Heart right ventricle (tissue), 16 donors: Measurements from ENCODE around the gene NPAS2. TPM values are rescaled to one million over a fixed set of nuclear protein-coding genes. Genes with fewer than 3 reads are reported as not detected.

Experiments
- ATAC-seq, 8 donors: fragments of 200-7000 bp; cut with Tn5 transposase; one replicate each; pipeline ENCODE4 v1.9.1; 2020; ENCODE audit warnings: mild to moderate bottlenecking in 8 of 8, moderate library complexity in 8 of 8, moderate number of reproducible peaks in 1 of 8
- DNase-seq, 2 donors: peaks; one replicate each; pipeline ENCODE4 v3.0.0-alpha.2; 2020
- H3K27ac ChIP-seq, 10 donors: fragments of 200-600 bp; sonication (generic) in 2 of 10; one replicate each; pipeline versions ENCODE4 v1.5.0 to v1.8.0; 2020 to 2022; ENCODE audit warnings: mild to moderate bottlenecking in 3 of 10
- H3K27me3 ChIP-seq, 7 donors: fragments of 200-600 bp; one replicate each; pipeline ENCODE4 v1.8.0; 2021 to 2022; ENCODE audit warnings: mild to moderate bottlenecking in 2 of 7
- H3K36me3 ChIP-seq, 9 donors: fragments of 200-600 bp; sonication (generic) in 1 of 9; one replicate each; pipeline versions ENCODE4 v1.5.0 to v1.8.0; 2020 to 2022; ENCODE audit warnings: mild to moderate bottlenecking in 2 of 9
- H3K4me1 ChIP-seq, 9 donors: fragments of 200-600 bp; sonication (generic) in 1 of 9; one replicate each; pipeline versions ENCODE4 v1.5.0 to v1.8.0; 2020 to 2022; ENCODE audit warnings: mild to moderate bottlenecking in 4 of 9
- H3K4me3 ChIP-seq, 10 donors: fragments of 200-600 bp; sonication (generic) in 2 of 10; one replicate each; pipeline versions ENCODE4 v1.5.0 to v1.8.0; 2020 to 2022; ENCODE audit warnings: mild to moderate bottlenecking in 7 of 10, moderate library complexity in 2 of 10
- H3K9me3 ChIP-seq, 11 donors: fragments of 200-600 bp in 10 of 11; sonication (generic) in 2 of 11; one replicate each; pipeline versions ENCODE4 v1.5.0 to v1.8.0; 2013 to 2022; ENCODE audit warnings: mild to moderate bottlenecking in 2 of 11, control low read depth in 1 of 11, moderate library complexity in 1 of 11
- CTCF ChIP-seq, 9 donors: fragments of 200-600 bp; sonication (generic) in 2 of 9; IDR thresholded peaks; one replicate each; pipeline versions ENCODE4 v1.5.0 to v1.8.0; 2021 to 2022; ENCODE audit warnings: antibody characterized with exemption in 9 of 9, mild to moderate bottlenecking in 5 of 9, moderate library complexity in 1 of 9
- WGBS, 2 donors: extraction: QIAGEN DNeasy Blood & Tissue Kit; methylation state at CpG; one replicate each; pipeline ENCODE4 v1.1.7; 2013; ENCODE audit warnings: inconsistent platforms in 1 of 2; 5-methylcytosine and 5-hydroxymethylcytosine counted together
- intact Hi-C, 10 donors: fragments of 100-400 bp; cut with DNase I; formaldehyde crosslinking; loops; one replicate each; pipeline versions ENCODE4 v1.11.1 to v1.14.2; 2022
- polyA plus RNA-seq, 2 donors: library from polyadenylated mRNA; stranded (reverse); fragments of 200-250 nt; gene quantifications; one replicate each; pipeline ENCODE4 v1.2.3, GENCODE V29; 2013
- total RNA-seq, 10 donors: library from RNA; stranded (reverse); fragmentation: NEBNext Ultra II Directional in 3 of 10; extraction: Animal tissue kit (Norgen Biotek cat#: 25700) in 3 of 10; gene quantifications; one replicate each; pipeline versions ENCODE4 v1.2.1 to v1.2.4, GENCODE V29; 2021 to 2023
- donor health status: Arrhythmogenic right ventricular cardiomyopathy.
- donor health status: ischemic (EF 13 %, LVEDD 7.1; RV severe dilation, severe dysfunction).
- donor health status: healthy with polysubstance abuse.
- donor health status: DM: no; HTN: yes; CAD: no.
- donor health status: DM: no; HTN: no; CAD: no.
- donor health status: ischemic (EF 25% LVEDD 6.9; RV normal size, moderate dysfunction).
- donor health status: ischemic (EF 25% LVEDD 5.7; RV mildly dilated, moderate dysfunction).
- donor health status: healthy.
- donor health status: DM: yes; HTN: yes; CAD: no.
- donor health status: Ischemic cardiomyopathy.
- donor health status: ischemic (EF 35%, LVEDD 5.7; RV mildly dilated, moderate dysfunction).
- donor health status: nonischemic (EF 11% LVEDD 7.7; RV severe dilation, severe dysfunction).
- donor health status: DM: yes; HTN: yes; CAD: no.
- donor health status: PGD.
- donor health status: ischemic (EF 29% LVEDD 5.4; RV normal size, mild dysfunction).
- donor health status: nonischemic (EF 23%, LVEDD 6.1; RV moderate dilation, normal function).

Gene NPAS2
- total and polyA plus RNA-seq, 12 donors, result 32.1 to 70.1 (median 41.2) TPM

DNA sequence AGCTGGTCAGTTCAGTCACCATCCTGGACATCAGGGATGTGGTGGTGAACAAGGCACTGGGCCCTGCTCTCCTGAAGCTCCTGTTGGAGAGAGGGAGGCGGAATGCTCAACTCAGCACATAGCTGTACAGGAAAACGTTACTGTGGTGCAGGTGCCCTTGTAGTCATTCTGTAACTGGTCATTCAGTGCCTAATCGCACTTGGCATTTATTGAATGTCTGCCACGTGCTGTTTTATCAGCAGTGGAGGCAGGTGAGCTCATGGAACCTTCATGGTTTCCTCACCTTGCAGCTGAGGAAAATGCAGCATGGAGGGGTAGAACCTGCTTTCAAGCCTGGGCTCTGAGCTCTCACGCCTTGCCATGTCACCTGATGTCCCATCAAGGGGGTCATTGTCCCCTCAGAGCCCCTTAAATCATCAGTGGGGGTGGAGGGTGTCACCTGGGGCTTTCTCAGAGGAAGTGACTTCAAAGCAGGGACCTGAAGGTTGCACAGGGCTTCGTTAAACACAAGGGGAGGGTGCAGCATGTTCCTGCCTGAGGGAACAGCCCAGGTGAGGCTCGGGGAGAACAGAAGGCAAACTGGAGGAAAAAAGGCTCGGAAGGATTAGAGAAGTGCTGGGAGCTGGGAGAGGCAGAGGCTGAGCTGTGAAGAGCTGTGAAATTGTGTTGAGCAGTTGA, 126.1 kb downstream of the NPAS2 start:
- Histone ChIP-seq H3K4me1 (peaks cover 0 to 10% (median 0%) of the 10 kb centered on the region in 9 donors), H3K27ac (no peak overlapping the region), H3K36me3 (peaks cover 0 to 65% (median 0%) of the 10 kb centered on the region in 9 donors), H3K27me3 (no peaks in the 10 kb centered on the region), H3K4me3 (no peak overlapping the region), H3K9me3 (no peaks in the 10 kb centered on the region)
- peak in 1 of 8 donors; percentile 18 for ATAC-seq
- TF ChIP-seq CTCF (IDR thresholded peaks at IDR 0.05), result no peak
- WGBS, 2 donors, result 85 to 86% methylated on average over 8 of the region's 8 CpGs
- no peak for DNase-seq
- intact Hi-C loops, result no loop called here

DNA sequence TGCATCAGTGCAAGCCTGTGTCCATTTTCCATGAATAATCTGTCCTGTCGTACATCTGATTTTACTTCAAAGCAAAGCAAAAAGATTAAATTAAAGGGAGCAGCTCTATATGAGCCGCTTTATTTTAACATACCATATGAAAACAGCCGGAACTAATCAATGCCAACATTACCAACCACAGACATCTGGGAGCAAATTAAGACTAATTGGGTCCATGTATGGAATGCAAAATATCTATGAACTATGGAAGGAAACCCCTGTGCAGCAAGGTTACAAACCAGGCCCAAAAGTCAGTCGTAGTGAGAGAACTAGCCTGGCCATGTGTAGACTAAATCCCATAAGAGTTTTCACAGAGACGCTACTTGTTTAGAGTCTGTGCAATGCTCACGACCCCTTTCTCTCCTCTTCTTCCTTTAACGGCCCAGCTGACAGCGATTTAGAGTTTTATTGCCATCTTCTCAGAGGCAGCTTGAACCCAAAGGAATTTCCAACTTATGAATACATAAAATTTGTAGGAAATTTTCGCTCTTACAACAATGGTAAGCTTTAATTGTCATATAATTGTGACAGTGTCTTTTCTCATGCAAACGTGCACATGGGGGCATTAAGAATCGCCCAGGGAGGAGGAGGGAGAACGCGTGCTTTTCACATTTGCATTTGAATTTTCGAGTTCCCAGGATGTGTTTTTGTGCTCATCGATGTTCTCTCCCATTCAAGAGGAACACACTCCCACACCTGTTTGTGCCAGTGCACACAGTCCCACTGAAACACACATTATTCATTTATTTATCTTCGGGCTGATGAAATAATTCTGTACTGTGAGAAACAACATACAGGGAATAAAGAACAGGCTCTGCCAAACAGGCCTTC, 129.2 kb downstream of the NPAS2 start:
- WGBS, 2 donors, result 85 to 87% methylated on average over 16 of the region's 16 CpGs
- no peaks in the 10 kb centered on the region for H3K27me3 ChIP-seq
- intact Hi-C loops, result no loop called here

DNA sequence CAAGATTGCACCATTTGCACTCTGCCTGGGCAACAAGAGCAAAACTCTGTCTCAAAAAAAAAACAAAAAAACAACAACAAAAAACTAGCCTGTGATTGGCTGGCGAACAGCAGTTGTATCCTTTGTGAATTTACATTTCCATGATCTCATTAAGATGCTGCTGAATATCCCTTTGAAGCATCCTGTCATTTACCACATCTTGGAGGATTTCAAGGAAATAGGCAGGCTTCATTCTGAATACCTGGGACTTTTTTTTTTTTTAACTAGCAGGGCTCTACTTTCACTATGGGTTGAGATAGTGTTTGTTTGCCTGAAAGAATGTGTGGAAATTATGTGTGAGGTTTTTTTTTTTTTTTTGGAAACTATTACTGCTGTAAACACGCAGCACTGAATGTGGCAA, 132.6 kb downstream of the NPAS2 start:
- no peak for TF ChIP-seq CTCF (IDR thresholded peaks at IDR 0.05)
- ATAC-seq (no peak), DNase-seq (no peak)
- intact Hi-C loops, result no loop called here
- H3K27me3 ChIP-seq, result no peaks in the 10 kb centered on the region
- H3K27ac ChIP-seq, result no peak overlapping the region
- H3K36me3 ChIP-seq, result peaks cover 0 to 46% (median 0%) of the 10 kb centered on the region in 9 donors
- no peaks in the 10 kb centered on the region for H3K9me3 ChIP-seq
- 98% methylated on average over 2 of the region's 2 CpGs for WGBS, 2 donors
- H3K4me3 ChIP-seq, result no peak overlapping the region
- peaks cover 0 to 13% (median 4%) of the 10 kb centered on the region in 9 donors for H3K4me1 ChIP-seq

More for the DNA sequence above, 129.2 kb downstream of the NPAS2 start:
- no peak for TF ChIP-seq CTCF (IDR thresholded peaks at IDR 0.05)
- DNase-seq (no peak), ATAC-seq (no peak)
- no peak overlapping the region for H3K4me3 ChIP-seq
- H3K27ac ChIP-seq, result no peak overlapping the region
- H3K36me3 ChIP-seq, result peaks cover 0 to 64% (median 0%) of the 10 kb centered on the region in 9 donors
- H3K9me3 ChIP-seq, result no peaks in the 10 kb centered on the region
- no peaks in the 10 kb centered on the region for H3K4me1 ChIP-seq

DNA sequence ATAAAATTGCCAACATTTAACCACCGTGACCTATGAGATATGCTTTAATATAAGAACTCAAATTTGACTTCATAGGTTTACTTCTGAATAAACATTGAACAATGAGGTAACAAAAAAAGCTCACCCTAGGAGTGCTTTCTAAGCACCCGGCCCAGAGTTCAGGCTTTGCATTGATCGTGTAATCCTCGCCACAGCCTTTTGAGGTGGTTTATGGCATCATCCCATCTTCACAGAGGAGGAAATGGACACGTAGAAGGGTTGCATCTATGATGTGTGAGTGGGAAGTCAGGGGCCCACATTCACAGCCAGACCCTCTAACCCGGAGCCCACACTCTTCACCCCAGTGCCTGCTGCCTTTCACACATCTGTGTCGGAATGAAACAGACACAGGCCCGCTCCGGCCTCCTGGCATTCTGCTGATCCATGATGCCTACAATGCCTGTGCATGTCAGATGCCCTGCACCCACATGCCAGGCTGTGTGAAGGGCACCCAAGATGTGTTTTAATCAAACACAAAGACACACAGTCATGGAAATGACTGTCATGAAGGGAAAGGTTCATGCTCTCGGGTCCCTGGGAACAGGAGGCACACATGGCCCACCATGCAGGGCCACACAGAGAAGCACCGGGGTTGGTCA, 133.6 kb downstream of the NPAS2 start:
- TF ChIP-seq CTCF (IDR thresholded peaks at IDR 0.05), result no peak
- H3K27ac ChIP-seq, result no peak overlapping the region
- ATAC-seq (no peak), DNase-seq (no peak)
- peaks cover 4 to 23% (median 13%) of the 10 kb centered on the region in 9 donors for H3K4me1 ChIP-seq
- H3K36me3 ChIP-seq, result peaks cover 0 to 41% (median 0%) of the 10 kb centered on the region in 9 donors
- H3K9me3 ChIP-seq, result no peaks in the 10 kb centered on the region
- H3K27me3 ChIP-seq, result no peaks in the 10 kb centered on the region
- no peak overlapping the region for H3K4me3 ChIP-seq
- intact Hi-C loops, result no loop called here
- 94 to 96% methylated on average over 11 of the region's 11 CpGs for WGBS, 2 donors
